HEK293 (cell line): Measurements from ENCODE around the gene VASH2.

Experiments
- CTCF ChIA-PET: fragments of 350-600 bp; formaldehyde crosslinking; extraction: SDS; loops from one replicate; lab custom pipeline; 2021; ENCODE audit warnings: antibody characterized with exemption; lab: Yijun Ruan, JAX
- POLR2A ChIA-PET: fragments of 300-600 bp; formaldehyde crosslinking; extraction: SDS; loops from one replicate; lab custom pipeline; 2020; ENCODE audit warnings: antibody characterized with exemption, inconsistent platforms; lab: Yijun Ruan, JAX
- H3K27ac ChIP-seq: fragments of 200-500 bp; sonication (Bioruptor generic); 2 replicates; pipeline ENCODE4 v1.5.1; 2014; ENCODE audit warnings: low read depth, low read length, control low read depth, inconsistent platforms; ENCODE audit errors: extremely low read depth
- H3K36me3 ChIP-seq, 2 experiments: fragments of 200-500 bp in 1 of 2; sonication (Bioruptor generic) in 1 of 2; 1 replicate in 1 of 2; 2 replicates in 1 of 2; pipeline ENCODE4 v1.5.1; 2014 to 2017; ENCODE audit warnings: inconsistent platforms in 2 of 2, low read length in 2 of 2; ENCODE audit not compliant: control insufficient read depth in 2 of 2, insufficient read depth in 1 of 2
- H3K4me1 ChIP-seq: fragments of 200-500 bp; sonication (Bioruptor generic); 2 replicates; pipeline ENCODE4 v1.5.1; 2014; ENCODE audit warnings: mild to moderate bottlenecking, low read length, inconsistent platforms; ENCODE audit not compliant: control insufficient read depth, insufficient read depth
- H3K4me3 ChIP-seq: 2 replicates; pipeline ENCODE4 v1.5.1; 2011; ENCODE audit warnings: low read depth, mild to moderate bottlenecking, control low read depth, low read length, moderate library complexity
- H3K9me3 ChIP-seq: fragments of 200-500 bp; sonication (Bioruptor generic); 2 replicates; pipeline ENCODE4 v1.5.1; 2014; ENCODE audit warnings: low read depth, low read length, inconsistent platforms; ENCODE audit not compliant: control insufficient read depth, insufficient read depth
- FEZF1 ChIP-seq: fragments of 450-650 bp; formaldehyde crosslinking; IDR thresholded peaks from 2 replicates; pipeline ENCODE4 v1.5.1; 2016; ENCODE audit warnings: missing biosample characterization, missing genetic modification characterization
- GLIS1 ChIP-seq: fragments of 450-650 bp; formaldehyde crosslinking; IDR thresholded peaks from 2 replicates; pipeline ENCODE4 v1.5.1; 2016; ENCODE audit warnings: missing biosample characterization, missing genetic modification characterization
- KLF1 ChIP-seq: fragments of 450-650 bp; formaldehyde crosslinking; IDR thresholded peaks from 2 replicates; pipeline ENCODE4 v1.5.1; 2016; ENCODE audit warnings: missing biosample characterization, missing genetic modification characterization
- PRDM1 ChIP-seq: fragments of 450-650 bp; formaldehyde crosslinking; IDR thresholded peaks from 2 replicates; pipeline ENCODE4; 2016; ENCODE audit warnings: missing biosample characterization, missing genetic modification characterization
- SCRT2 ChIP-seq: fragments of 450-650 bp; formaldehyde crosslinking; IDR thresholded peaks from 2 replicates; pipeline ENCODE4 v1.5.1; 2016; ENCODE audit warnings: missing biosample characterization, missing genetic modification characterization
- ZBTB7A ChIP-seq: fragments of 450-650 bp; formaldehyde crosslinking; IDR thresholded peaks from 2 replicates; pipeline ENCODE4 v1.5.1; 2016; ENCODE audit warnings: low read depth, missing biosample characterization, missing genetic modification characterization
- ZFP69B ChIP-seq: fragments of 450-650 bp; formaldehyde crosslinking; IDR thresholded peaks from 2 replicates; pipeline ENCODE4 v1.5.1; 2016; ENCODE audit warnings: missing biosample characterization, missing genetic modification characterization
- ZNF133 ChIP-seq: fragments of 450-650 bp; formaldehyde crosslinking; IDR thresholded peaks from 2 replicates; pipeline ENCODE4 v1.5.1; 2016; ENCODE audit warnings: missing biosample characterization, missing genetic modification characterization
- ZNF211 ChIP-seq: fragments of 450-650 bp; formaldehyde crosslinking; IDR thresholded peaks from 2 replicates; pipeline ENCODE4 v1.5.1; 2016; ENCODE audit warnings: low read depth, missing biosample characterization, missing genetic modification characterization
- ZNF302 ChIP-seq: fragments of 450-650 bp; formaldehyde crosslinking; IDR thresholded peaks from 2 replicates; pipeline ENCODE4 v1.5.1; 2016; ENCODE audit warnings: missing biosample characterization, missing genetic modification characterization, low read depth
- ZNF335 ChIP-seq: fragments of 450-650 bp; formaldehyde crosslinking; conservative IDR thresholded peaks from 2 replicates; pipeline ENCODE4 v1.5.1; 2016; ENCODE audit warnings: missing biosample characterization, missing genetic modification characterization
- ZNF354C ChIP-seq: fragments of 450-650 bp; formaldehyde crosslinking; IDR thresholded peaks from 2 replicates; pipeline ENCODE4 v1.5.1; 2016; ENCODE audit warnings: missing biosample characterization, missing genetic modification characterization, low read depth, borderline replicate concordance
- ZNF394 ChIP-seq: fragments of 450-650 bp; formaldehyde crosslinking; IDR thresholded peaks from 2 replicates; pipeline ENCODE4 v1.5.1; 2016; ENCODE audit warnings: missing biosample characterization, missing genetic modification characterization, mild to moderate bottlenecking, moderate library complexity, borderline replicate concordance
- ZNF548 ChIP-seq: fragments of 450-650 bp; formaldehyde crosslinking; IDR thresholded peaks from 2 replicates; pipeline ENCODE4 v1.5.1; 2016; ENCODE audit warnings: missing biosample characterization, missing genetic modification characterization
- ZNF621 ChIP-seq: fragments of 450-650 bp; formaldehyde crosslinking; IDR thresholded peaks from 2 replicates; pipeline ENCODE4 v1.5.1; 2017; ENCODE audit warnings: missing biosample characterization, missing genetic modification characterization
- ZNF629 ChIP-seq: fragments of 450-650 bp; formaldehyde crosslinking; IDR thresholded peaks from 2 replicates; pipeline ENCODE4 v1.5.1; 2017; ENCODE audit warnings: missing biosample characterization, missing genetic modification characterization
- ZNF76 ChIP-seq: fragments of 450-650 bp; formaldehyde crosslinking; IDR thresholded peaks from 2 replicates; pipeline ENCODE4; 2016; ENCODE audit warnings: low read depth, missing biosample characterization, missing genetic modification characterization, borderline replicate concordance
- TF ChIP-seq, protein P1 (sequence below): fragments of 450-650 bp; formaldehyde crosslinking; IDR thresholded peaks from 2 replicates; pipeline ENCODE4 v1.5.1; 2016; ENCODE audit warnings: missing biosample characterization, missing genetic modification characterization
- TF ChIP-seq, protein P2 (sequence below): fragments of 450-650 bp; formaldehyde crosslinking; IDR thresholded peaks from 2 replicates; pipeline ENCODE4 v1.5.1; 2016; ENCODE audit warnings: missing biosample characterization, missing genetic modification characterization, low read depth
- TF ChIP-seq, protein P3 (sequence below): fragments of 450-650 bp; formaldehyde crosslinking; IDR thresholded peaks from 2 replicates; pipeline ENCODE4 v1.5.1; 2016; ENCODE audit warnings: missing biosample characterization, missing genetic modification characterization

VASH2 gene

DNA sequence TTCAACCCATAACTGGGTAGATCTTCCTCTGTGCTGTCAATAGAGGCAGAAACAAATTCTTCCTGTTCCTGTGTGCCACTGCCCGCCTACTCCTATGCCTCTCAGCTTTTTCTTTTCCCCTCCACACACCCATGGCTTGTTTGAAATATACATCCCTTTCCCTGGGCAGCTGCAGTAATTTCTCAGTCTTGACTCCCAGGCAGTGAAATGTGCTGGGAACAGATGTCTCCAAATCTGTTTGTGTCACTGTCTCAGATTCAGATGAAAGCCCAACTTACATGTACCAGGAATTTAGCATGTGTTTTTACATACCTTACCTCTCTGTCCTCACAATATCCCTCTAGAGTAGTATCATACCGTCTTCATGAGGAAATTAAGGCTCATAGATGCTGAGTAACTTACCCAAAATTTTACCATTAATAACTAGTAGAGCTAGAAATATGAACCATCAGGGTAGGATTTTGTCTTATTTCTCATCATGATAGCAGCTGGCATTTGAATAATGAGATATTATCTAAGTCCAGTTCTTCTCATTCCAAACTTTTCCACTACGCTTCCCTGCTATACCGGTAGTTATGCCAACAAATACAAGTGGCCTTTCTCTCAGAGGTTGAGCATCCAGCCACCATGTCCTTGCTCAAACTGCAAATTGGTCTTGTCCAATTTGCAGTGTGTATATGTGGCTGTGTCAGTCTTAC, 4.7 kb upstream of the VASH2 start:
- Histone ChIP-seq H3K36me3 (no peaks in the 10 kb centered on the region), H3K9me3 (no peaks in the 10 kb centered on the region)
- CTCF ChIA-PET = interaction anchor here (0.7 kb wide), 1 partner anchor 49 kb away, joined by 3 read pairs; no protein-coding TSS in a partner anchor
- POLR2A ChIA-PET = interaction anchor here (0.6 kb wide), 1 partner anchor 12 kb away, joined by 5 read pairs; no protein-coding TSS in a partner anchor
- no peak for TF ChIP-seq FEZF1 (tag by site-specific recombination)
- TF ChIP-seq ZNF548 (tag by site-specific recombination) = no peak
- TF ChIP-seq, all 188 proteins: peak for 0
- no peak overlapping the region for H3K27ac ChIP-seq
- no peak overlapping the region for H3K4me3 ChIP-seq
- H3K4me1 ChIP-seq = no peaks in the 10 kb centered on the region

DNA sequence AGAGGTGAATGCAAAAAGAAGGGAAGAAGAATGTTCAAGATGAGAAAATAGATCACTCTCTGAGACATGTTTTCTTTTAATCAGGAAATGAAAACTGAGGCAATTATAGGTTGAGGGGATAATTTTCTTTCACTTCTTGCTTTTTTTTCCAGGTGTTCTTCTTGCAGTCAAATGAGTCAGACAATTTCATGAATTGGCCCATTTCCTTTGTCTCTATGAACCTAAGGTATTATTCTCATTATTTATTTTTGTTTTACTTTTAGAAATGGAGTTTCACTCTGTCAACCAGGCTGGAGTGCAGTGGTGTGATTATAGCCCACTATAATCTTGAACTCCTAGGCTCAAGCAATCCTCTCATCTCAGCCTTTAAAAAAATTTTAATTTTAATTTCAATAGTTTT, 3.5 kb upstream of the VASH2 start:
- no peak overlapping the region for H3K4me3 ChIP-seq
- TF ChIP-seq, protein P1, sequence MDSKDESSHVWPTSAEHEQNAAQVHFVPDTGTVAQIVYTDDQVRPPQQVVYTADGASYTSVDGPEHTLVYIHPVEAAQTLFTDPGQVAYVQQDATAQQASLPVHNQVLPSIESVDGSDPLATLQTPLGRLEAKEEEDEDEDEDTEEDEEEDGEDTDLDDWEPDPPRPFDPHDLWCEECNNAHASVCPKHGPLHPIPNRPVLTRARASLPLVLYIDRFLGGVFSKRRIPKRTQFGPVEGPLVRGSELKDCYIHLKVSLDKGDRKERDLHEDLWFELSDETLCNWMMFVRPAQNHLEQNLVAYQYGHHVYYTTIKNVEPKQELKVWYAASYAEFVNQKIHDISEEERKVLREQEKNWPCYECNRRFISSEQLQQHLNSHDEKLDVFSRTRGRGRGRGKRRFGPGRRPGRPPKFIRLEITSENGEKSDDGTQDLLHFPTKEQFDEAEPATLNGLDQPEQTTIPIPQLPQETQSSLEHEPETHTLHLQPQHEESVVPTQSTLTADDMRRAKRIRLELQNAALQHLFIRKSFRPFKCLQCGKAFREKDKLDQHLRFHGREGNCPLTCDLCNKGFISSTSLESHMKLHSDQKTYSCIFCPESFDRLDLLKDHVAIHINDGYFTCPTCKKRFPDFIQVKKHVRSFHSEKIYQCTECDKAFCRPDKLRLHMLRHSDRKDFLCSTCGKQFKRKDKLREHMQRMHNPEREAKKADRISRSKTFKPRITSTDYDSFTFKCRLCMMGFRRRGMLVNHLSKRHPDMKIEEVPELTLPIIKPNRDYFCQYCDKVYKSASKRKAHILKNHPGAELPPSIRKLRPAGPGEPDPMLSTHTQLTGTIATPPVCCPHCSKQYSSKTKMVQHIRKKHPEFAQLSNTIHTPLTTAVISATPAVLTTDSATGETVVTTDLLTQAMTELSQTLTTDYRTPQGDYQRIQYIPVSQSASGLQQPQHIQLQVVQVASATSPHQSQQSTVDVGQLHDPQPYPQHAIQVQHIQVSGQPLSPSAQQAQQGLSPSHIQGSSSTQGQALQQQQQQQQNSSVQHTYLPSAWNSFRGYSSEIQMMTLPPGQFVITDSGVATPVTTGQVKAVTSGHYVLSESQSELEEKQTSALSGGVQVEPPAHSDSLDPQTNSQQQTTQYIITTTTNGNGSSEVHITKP (tag by site-specific recombination) = no peak
- ChIA-PET CTCF (no interaction called here), POLR2A (no interaction called here)
- no peak overlapping the region for H3K27ac ChIP-seq
- no peaks in the 10 kb centered on the region for H3K36me3 ChIP-seq
- H3K9me3 ChIP-seq = no peaks in the 10 kb centered on the region
- H3K4me1 ChIP-seq = no peaks in the 10 kb centered on the region

DNA sequence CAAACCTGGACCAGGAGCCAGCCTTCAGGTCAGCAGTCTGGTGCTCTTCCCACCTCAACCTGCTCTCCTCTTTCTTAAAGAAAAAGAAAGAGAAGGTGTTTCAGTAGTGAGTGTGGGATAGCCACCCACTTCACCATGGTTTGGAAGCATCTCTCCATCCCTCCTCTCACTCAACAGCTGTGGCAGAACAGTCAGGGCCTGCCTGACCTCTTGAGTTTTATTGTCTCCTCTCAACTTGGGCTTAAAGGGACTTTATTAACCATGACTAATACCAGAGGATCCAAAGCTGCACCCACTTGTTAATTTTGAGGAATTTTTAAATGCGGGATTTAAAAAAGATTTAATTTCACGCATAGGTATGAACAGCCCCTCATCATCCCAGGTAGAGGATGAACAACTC, 570 bp upstream of the VASH2 start:
- POLR2A ChIA-PET = no interaction called here
- TF ChIP-seq GLIS1 (tag by site-specific recombination) (no peak), SCRT2 (peak; percentile 62)
- TF ChIP-seq, all 188 proteins: peak for 1
- Histone ChIP-seq H3K36me3 (no peaks in the 10 kb centered on the region), H3K4me3 (peak overlapping the region; percentile 49), H3K4me1 (no peaks in the 10 kb centered on the region), H3K27ac (no peak overlapping the region), H3K9me3 (no peaks in the 10 kb centered on the region)
- CTCF ChIA-PET = no interaction called here

DNA sequence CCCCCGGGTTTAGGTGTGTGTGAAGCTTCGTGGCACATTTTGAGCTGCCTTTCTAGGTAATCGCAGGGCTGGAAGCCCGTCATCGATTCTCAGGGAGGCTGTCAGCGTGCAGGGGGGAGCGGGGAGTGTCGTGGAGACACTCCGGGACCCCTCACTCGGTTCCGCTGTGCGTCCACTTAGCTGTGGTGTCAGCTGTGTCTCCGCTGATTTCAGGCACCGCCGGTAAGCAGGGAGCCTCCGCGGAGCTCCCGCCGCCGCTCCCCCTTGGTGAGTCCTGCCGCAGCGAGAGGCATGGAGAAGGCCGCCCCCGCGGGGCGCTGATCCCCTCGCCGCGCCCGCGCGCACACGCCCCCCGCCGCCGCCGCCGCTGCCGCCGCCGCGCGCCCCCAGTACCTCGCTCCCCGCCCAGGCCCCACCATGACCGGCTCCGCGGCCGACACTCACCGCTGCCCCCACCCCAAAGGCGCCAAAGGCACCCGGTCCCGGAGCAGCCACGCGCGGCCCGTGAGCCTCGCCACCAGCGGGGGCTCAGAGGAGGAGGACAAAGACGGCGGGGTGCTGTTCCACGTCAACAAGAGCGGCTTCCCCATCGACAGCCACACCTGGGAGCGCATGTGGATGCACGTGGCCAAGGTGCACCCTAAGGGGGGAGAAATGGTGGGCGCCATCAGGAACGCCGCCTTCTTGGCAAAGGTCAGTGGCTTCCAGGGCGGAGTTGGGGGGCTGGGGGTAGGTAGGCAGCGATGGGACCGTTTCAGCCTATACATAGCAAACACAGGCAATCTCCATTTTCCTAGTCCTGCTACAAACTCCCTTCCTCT, 995 bp downstream of the VASH2 start:
- no peaks in the 10 kb centered on the region for H3K36me3 ChIP-seq
- no peaks in the 10 kb centered on the region for H3K4me1 ChIP-seq
- H3K4me3 ChIP-seq = peak overlapping the region; percentile 49
- POLR2A ChIA-PET = interaction anchor here (0.8 to 1.2 kb wide), 7 partner anchors 16 to 100 kb away, joined by 3 to 6 read pairs (median 4); partner anchors contain the start of genes FLVCR1 and RPS6KC1
- CTCF ChIA-PET = interaction anchor here (0.7 to 1.2 kb wide), 3 partner anchors 12 to 43 kb away, joined by 3 to 6 read pairs (median 4); no protein-coding TSS in a partner anchor
- no peaks in the 10 kb centered on the region for H3K9me3 ChIP-seq
- peak overlapping the region; percentile 28; the same call in 1 of the 2 replicates for H3K27ac ChIP-seq
- TF ChIP-seq ZNF133 = no peak
- TF ChIP-seq ZNF302 (tag by site-specific recombination) = no peak
- no peak for TF ChIP-seq ZNF76 (tag by site-specific recombination)
- TF ChIP-seq, protein P2, sequence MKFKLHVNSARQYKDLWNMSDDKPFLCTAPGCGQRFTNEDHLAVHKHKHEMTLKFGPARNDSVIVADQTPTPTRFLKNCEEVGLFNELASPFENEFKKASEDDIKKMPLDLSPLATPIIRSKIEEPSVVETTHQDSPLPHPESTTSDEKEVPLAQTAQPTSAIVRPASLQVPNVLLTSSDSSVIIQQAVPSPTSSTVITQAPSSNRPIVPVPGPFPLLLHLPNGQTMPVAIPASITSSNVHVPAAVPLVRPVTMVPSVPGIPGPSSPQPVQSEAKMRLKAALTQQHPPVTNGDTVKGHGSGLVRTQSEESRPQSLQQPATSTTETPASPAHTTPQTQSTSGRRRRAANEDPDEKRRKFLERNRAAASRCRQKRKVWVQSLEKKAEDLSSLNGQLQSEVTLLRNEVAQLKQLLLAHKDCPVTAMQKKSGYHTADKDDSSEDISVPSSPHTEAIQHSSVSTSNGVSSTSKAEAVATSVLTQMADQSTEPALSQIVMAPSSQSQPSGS = no peak
- TF ChIP-seq ZNF211 (tag by site-specific recombination) = no peak
- TF ChIP-seq ZNF621 (tag by site-specific recombination) = no peak
- TF ChIP-seq, protein P3, sequence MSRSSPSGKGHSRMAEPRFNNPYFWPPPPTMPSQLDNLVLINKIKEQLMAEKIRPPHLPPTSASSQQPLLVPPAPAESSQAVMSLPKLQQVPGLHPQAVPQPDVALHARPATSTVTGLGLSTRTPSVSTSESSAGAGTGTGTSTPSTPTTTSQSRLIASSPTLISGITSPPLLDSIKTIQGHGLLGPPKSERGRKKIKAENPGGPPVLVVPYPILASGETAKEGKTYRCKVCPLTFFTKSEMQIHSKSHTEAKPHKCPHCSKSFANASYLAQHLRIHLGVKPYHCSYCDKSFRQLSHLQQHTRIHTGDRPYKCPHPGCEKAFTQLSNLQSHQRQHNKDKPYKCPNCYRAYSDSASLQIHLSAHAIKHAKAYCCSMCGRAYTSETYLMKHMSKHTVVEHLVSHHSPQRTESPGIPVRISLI (tag by site-specific recombination) = no peak
- TF ChIP-seq PRDM1 = no peak
- no peak for TF ChIP-seq ZNF394 (tag by site-specific recombination)
- TF ChIP-seq ZBTB7A (tag by site-specific recombination) = no peak
- no peak for TF ChIP-seq ZNF354C (tag by site-specific recombination)
- TF ChIP-seq ZNF335 (tag by site-specific recombination) = peak; percentile 72; the same call in 1 of the 2 replicates
- TF ChIP-seq ZFP69B (tag by site-specific recombination) = no peak
- no peak for TF ChIP-seq KLF1 (tag by site-specific recombination)
- TF ChIP-seq ZNF629 (tag by site-specific recombination) = no peak
